Activated B cell treated with CpG ODN at 0.5 μM for 24 hours (primary cell): ENCODE results near the gene PFKL. TPM values are rescaled to one million over a fixed set of nuclear protein-coding genes. Genes with fewer than 3 reads are reported as not detected.
A peak's percentile ranks its signal among the peaks of the same experiment; 100 is the strongest.

Experiments used
- ATAC-seq: fragments of 200-7000 bp; cut with Tn5 transposase; one replicate; pipeline ENCODE4 v1.10.0; 2021; ENCODE audit warnings: low read depth, mild to moderate bottlenecking, moderate library complexity
- CTCF ChIA-PET: fragments of 350-600 bp; sonication (Branson Sonifier 250); formaldehyde crosslinking; loops from one replicate; lab custom pipeline; 2021; ENCODE audit warnings: antibody characterized with exemption; lab: Charles Lee
- POLR2A ChIA-PET: fragments of 350-600 bp; sonication (Branson Sonifier 250); formaldehyde crosslinking; loops from one replicate; lab custom pipeline; 2021; ENCODE audit warnings: antibody characterized with exemption; lab: Charles Lee
- DNase-seq: peaks from one replicate; pipeline ENCODE4 v3.0.0; 2022
- H3K27ac Mint-ChIP-seq: one replicate; pipeline ENCODE4 v1.8.0; 2020; ENCODE audit warnings: mixed read lengths
- H3K27me3 Mint-ChIP-seq: one replicate; pipeline ENCODE4 v1.8.0; 2021; ENCODE audit warnings: mixed read lengths
- H3K36me3 Mint-ChIP-seq: one replicate; pipeline ENCODE4 v1.8.0; 2021; ENCODE audit warnings: low read depth, mixed read lengths
- H3K4me1 Mint-ChIP-seq: one replicate; pipeline ENCODE4 v1.8.0; 2021; ENCODE audit warnings: mixed read lengths
- H3K4me3 Mint-ChIP-seq: one replicate; pipeline ENCODE4 v1.8.0; 2020; ENCODE audit warnings: mild to moderate bottlenecking, mixed read lengths
- H3K9me3 Mint-ChIP-seq: one replicate; pipeline ENCODE4 v1.8.0; 2020; ENCODE audit warnings: mixed read lengths
- CTCF ChIP-seq: fragments of 200-600 bp; IDR thresholded peaks from one replicate; pipeline ENCODE4 v1.8.0; 2022; ENCODE audit warnings: antibody characterized with exemption, mild to moderate bottlenecking
- intact Hi-C: fragments of 100-400 bp; cut with micrococcal nuclease; formaldehyde crosslinking; loops from one replicate; pipeline ENCODE4 v1.15.1; 2024
- total RNA-seq: library from RNA; stranded (reverse); gene quantifications from 2 replicates; pipeline ENCODE4 v1.2.3, GENCODE V29; 2022

The PFKL gene
- total RNA-seq, 1 donor from 2014 or later, result 174 TPM

DNA sequence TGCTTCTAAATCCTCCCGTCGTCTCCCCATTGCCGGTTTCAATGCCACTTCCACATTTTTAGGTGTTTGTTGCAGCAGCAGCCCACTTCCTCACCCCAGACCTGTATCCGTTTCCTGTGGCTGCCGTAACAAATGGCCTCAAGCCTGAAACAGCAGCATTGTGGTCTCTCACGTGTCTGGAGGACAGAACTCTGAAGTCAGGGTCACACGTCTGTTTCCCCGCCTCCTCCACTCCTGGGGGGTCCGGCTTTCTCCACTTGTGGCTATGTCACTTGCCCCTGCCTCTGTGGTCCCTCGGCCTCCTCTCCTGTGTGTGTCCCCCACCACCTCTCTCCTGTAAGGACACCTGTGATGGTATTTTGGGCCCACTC lies 75.4 kb downstream of the PFKL start:
- POLR2A ChIA-PET, result no interaction called here
- no peak for TF ChIP-seq CTCF
- H3K9me3 Mint-ChIP-seq, result peaks cover 3% of the 10 kb centered on the region
- H3K27ac Mint-ChIP-seq, result peak overlapping the region; percentile 31
- H3K4me1 Mint-ChIP-seq, result peaks cover 25% of the 10 kb centered on the region
- H3K4me3 Mint-ChIP-seq, result peak overlapping the region; percentile 9
- ATAC-seq, result no peak
- CTCF ChIA-PET, result no interaction called here
- intact Hi-C loops, result no loop called here
- H3K36me3 Mint-ChIP-seq, result peaks cover 2% of the 10 kb centered on the region
- no peaks in the 10 kb centered on the region for H3K27me3 Mint-ChIP-seq
- DNase-seq, result no peak

- Mint-ChIP-seq H3K4me3 (no peak overlapping the region), H3K27ac (peak overlapping the region; percentile 31), H3K36me3 (peaks cover 2% of the 10 kb centered on the region), H3K27me3 (no peaks in the 10 kb centered on the region), H3K4me1 (peaks cover 23% of the 10 kb centered on the region), H3K9me3 (peaks cover 3% of the 10 kb centered on the region)
- no peak for ATAC-seq
- ChIA-PET CTCF (no interaction called here), POLR2A (no interaction called here)
- no peak for DNase-seq
- no peak for TF ChIP-seq CTCF
- intact Hi-C loops, result no loop called here
These were observed 75.9 kb downstream of the PFKL start for GRCh38 chr21:44375761-44376241.

DNA sequence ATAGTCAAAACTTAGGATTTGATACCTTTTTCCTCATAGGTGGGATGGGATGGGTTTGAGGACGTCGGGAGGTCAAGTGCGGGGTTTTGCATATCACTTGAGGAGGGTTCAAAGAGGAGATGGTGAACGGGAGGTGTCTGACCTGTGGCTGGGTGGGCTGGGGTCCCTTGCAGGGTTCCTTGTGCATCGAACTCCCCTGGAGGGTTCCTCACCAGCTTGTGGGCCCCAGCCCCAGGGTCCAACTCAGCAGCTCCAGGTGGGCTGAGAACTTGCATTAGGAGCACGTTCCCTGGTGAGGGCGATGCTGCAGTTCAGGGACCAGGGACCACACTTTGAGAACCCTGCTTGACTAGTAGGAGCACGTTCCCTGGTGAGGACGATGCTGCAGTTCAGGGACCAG lies 76.8 kb downstream of the PFKL start:
- no peak for TF ChIP-seq CTCF
- no peak overlapping the region for H3K4me3 Mint-ChIP-seq
- peaks cover 2% of the 10 kb centered on the region for H3K36me3 Mint-ChIP-seq
- peaks cover 23% of the 10 kb centered on the region for H3K4me1 Mint-ChIP-seq
- H3K27ac Mint-ChIP-seq, result no peak overlapping the region
- peaks cover 3% of the 10 kb centered on the region for H3K9me3 Mint-ChIP-seq
- no peaks in the 10 kb centered on the region for H3K27me3 Mint-ChIP-seq
- DNase-seq, result no peak
- CTCF ChIA-PET, result no interaction called here
- POLR2A ChIA-PET, result no interaction called here
- intact Hi-C loops, result no loop called here
- ATAC-seq, result no peak

Other genes with a start within 250 kb of the PFKL start
- 8.7 and 11.8 TPM in 2 replicates for gene PWP2, start 192.7 kb upstream of the PFKL start, total RNA-seq
- gene GATD3, start 166.4 kb upstream of the PFKL start, total RNA-seq, result 16.7 and 18.9 TPM in 2 replicates
- gene ICOSLG, start 59.1 kb upstream of the PFKL start, total RNA-seq, result 36.4 and 40.9 TPM in 2 replicates
- not detected in 2 replicates for gene DNMT3L, start 38.2 kb upstream of the PFKL start, total RNA-seq
- 0.10 TPM in 1 of 2 replicates, not detected in the other for gene AIRE, start 14.2 kb upstream of the PFKL start, total RNA-seq
- gene CFAP410, start 39.3 kb downstream of the PFKL start, total RNA-seq, result 50.6 and 62.3 TPM in 2 replicates
- 2.4 and 3.9 TPM in 2 replicates for gene TRPM2, start 53.6 kb downstream of the PFKL start, total RNA-seq
- 0.91 and 1.00 TPM in 2 replicates for gene LRRC3, start 155.5 kb downstream of the PFKL start, total RNA-seq
- not detected in 2 replicates for gene KRTAP10-1, start 240.1 kb downstream of the PFKL start, total RNA-seq